Measurements from ENCODE around the gene UBR7.
A peak's percentile ranks its signal among the peaks of the same experiment; 100 is the strongest.
"Not testable (repeated sequence)": the region's sequence is repeated elsewhere in the genome, so short reads cannot be mapped to it uniquely, and the experiment has no call there.

Gene UBR7

GRCh38 chr14:93171376-93171775 lies 35.7 kb upstream of the UBR7 start:
- H3K9me3 ChIP-seq (ENCODE audit: control insufficient read depth, low read depth, low read length), result no peaks in the 10 kb centered on the region
- H3K27ac ChIP-seq (ENCODE audit: low read length), result no peak overlapping the region
- no peak overlapping the region for H3K4me3 ChIP-seq (ENCODE audit: low read length)
- no peaks in the 10 kb centered on the region for H3K4me1 ChIP-seq (ENCODE audit: control insufficient read depth, low read depth, low read length)
- no peaks in the 10 kb centered on the region for H3K27me3 ChIP-seq (ENCODE audit: control insufficient read depth, insufficient read depth, low read length)
- no peak overlapping the region for H3K9ac ChIP-seq (ENCODE audit: low read length)
- H3K36me3 ChIP-seq (ENCODE audit: control insufficient read depth, low read depth, low read length), result no peaks in the 10 kb centered on the region

DNA sequence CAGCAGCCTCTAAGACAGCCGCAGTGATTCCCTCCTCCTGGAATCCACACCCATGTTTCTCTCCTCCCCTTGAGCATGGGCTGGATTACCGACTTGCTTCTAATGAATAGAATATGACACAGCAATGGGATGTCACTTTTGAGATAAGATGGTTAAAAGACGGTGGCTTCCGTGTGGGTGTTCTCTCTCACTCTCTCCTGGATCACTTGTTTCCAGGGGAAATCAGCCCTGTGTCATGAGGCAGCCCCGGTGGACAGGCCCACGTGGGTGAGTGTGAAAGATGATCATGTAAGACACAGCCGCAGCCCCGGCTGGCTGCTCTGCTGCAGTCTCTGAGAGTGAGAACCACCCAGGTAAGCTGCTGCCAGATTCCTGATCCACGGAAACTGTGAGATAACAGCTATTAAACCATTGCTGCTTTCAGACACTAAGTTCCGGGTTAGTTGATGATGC lies 33.1 kb upstream of the UBR7 start:
- no peak overlapping the region for H3K4me3 ChIP-seq (ENCODE audit: low read length)
- no peaks in the 10 kb centered on the region for H3K4me1 ChIP-seq (ENCODE audit: control insufficient read depth, low read depth, low read length)
- H3K36me3 ChIP-seq (ENCODE audit: control insufficient read depth, low read depth, low read length), result no peaks in the 10 kb centered on the region
- no peaks in the 10 kb centered on the region for H3K27me3 ChIP-seq (ENCODE audit: control insufficient read depth, insufficient read depth, low read length)
- no peak overlapping the region for H3K27ac ChIP-seq (ENCODE audit: low read length)
- H3K9me3 ChIP-seq (ENCODE audit: control insufficient read depth, low read depth, low read length), result no peaks in the 10 kb centered on the region
- no peak overlapping the region for H3K9ac ChIP-seq (ENCODE audit: low read length)

GRCh38 chr14:93174731-93175130 lies 32.3 kb upstream of the UBR7 start:
- not testable (repeated sequence) for H3K27me3 ChIP-seq (ENCODE audit: control insufficient read depth, insufficient read depth, low read length); H3K4me3 ChIP-seq (ENCODE audit: low read length); H3K4me1 ChIP-seq (ENCODE audit: control insufficient read depth, low read depth, low read length); H3K9ac ChIP-seq (ENCODE audit: low read length); H3K9me3 ChIP-seq (ENCODE audit: control insufficient read depth, low read depth, low read length); H3K27ac ChIP-seq (ENCODE audit: low read length); H3K36me3 ChIP-seq (ENCODE audit: control insufficient read depth, low read depth, low read length)

DNA sequence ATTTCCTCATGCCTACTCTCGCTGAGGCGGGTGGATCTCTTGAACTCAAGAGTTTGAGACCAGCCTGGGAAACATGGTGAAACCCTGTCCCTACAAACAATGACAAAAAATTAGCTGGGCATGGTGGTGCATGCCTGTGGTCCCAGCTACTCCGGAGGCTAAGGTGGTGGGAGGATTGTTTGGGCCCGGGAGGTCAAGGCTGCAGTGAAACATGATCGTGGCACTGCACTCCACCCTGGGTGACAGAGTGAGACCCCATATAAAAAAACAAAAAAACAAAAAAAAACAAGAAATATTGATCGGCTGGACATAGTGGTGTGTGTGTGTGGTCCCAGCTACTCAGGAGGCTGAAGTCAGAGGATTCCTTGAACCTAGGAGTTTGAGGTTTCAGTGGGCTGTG lies 31.6 kb upstream of the UBR7 start:
- no peaks in the 10 kb centered on the region for H3K36me3 ChIP-seq (ENCODE audit: control insufficient read depth, low read depth, low read length)
- no peaks in the 10 kb centered on the region for H3K27me3 ChIP-seq (ENCODE audit: control insufficient read depth, insufficient read depth, low read length)
- no peaks in the 10 kb centered on the region for H3K4me1 ChIP-seq (ENCODE audit: control insufficient read depth, low read depth, low read length)
- H3K9me3 ChIP-seq (ENCODE audit: control insufficient read depth, low read depth, low read length), result no peaks in the 10 kb centered on the region
- no peak overlapping the region for H3K4me3 ChIP-seq (ENCODE audit: low read length)
- no peak overlapping the region for H3K9ac ChIP-seq (ENCODE audit: low read length)
- no peak overlapping the region for H3K27ac ChIP-seq (ENCODE audit: low read length)

DNA sequence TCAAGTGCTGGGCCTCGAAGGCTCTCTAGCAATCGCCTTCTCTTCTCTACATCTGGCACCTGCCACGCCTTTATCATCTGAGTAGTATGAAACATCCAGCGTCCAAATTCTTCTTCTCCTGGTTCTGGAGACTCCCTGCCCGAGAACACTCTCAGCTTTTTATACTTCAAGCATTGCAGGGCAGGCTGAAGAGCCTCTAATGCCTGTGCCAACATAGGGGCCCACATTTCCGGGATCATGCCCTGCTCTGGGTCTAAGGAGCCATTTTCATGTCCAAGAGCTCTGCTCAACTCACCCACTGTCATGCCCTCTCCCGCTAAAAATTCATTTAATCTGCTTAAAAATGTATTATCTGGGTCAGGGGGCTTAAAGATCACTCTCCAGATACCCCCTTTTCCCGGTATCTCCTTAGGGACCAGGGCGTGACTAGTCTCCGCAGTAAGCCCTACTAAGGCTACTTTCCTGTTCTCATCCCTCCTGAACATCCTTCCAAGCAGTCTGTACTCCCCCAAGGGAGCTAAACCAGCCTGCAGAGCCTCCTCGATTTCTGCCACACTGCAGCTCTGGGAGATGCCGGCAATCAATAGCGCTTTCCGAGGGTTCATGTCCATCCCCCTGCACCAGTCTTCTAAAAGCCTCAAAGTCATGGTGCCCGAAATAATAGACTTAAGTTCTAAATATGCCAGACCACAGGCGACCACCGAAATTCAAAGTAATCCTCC lies 23.3 kb upstream of the UBR7 start:
- Histone ChIP-seq H3K27me3 (ENCODE audit: control insufficient read depth, insufficient read depth, low read length) (no peaks in the 10 kb centered on the region), H3K9ac (ENCODE audit: low read length) (peak overlapping the region; percentile 80), H3K36me3 (ENCODE audit: control insufficient read depth, low read depth, low read length) (peaks cover 11% of the 10 kb centered on the region), H3K9me3 (ENCODE audit: control insufficient read depth, low read depth, low read length) (no peaks in the 10 kb centered on the region), H3K27ac (ENCODE audit: low read length) (no peak overlapping the region), H3K4me3 (ENCODE audit: low read length) (peak overlapping the region; percentile 91), H3K4me1 (ENCODE audit: control insufficient read depth, low read depth, low read length) (peaks cover 5% of the 10 kb centered on the region)

GRCh38 chr14:93184391-93185348 lies 22.4 kb upstream of the UBR7 start, which contains the start of the genes LYSET and MOAP1:
TSS of gene LYSET (plus strand) at chr14:93185317. CDS start at chr14:93185406, 89 bp downstream.
TSS of gene MOAP1 (minus strand) at chr14:93184897. CDS start at chr14:93184242, 655 bp downstream.
- Histone ChIP-seq H3K4me3 (ENCODE audit: low read length) (peak within 1 kb of the TSS; percentile 99), H3K9me3 (ENCODE audit: control insufficient read depth, low read depth, low read length) (no peaks in the 10 kb centered on the region), H3K27ac (ENCODE audit: low read length) (no peak within 1 kb of the TSS), H3K27me3 (ENCODE audit: control insufficient read depth, insufficient read depth, low read length) (no peaks in the 10 kb centered on the region), H3K9ac (ENCODE audit: low read length) (peak within 1 kb of the TSS; percentile 82), H3K4me1 (ENCODE audit: control insufficient read depth, low read depth, low read length) (peaks cover 5% of the 10 kb centered on the region), H3K36me3 (ENCODE audit: control insufficient read depth, low read depth, low read length) (peaks cover 16% of the 10 kb centered on the region)

DNA sequence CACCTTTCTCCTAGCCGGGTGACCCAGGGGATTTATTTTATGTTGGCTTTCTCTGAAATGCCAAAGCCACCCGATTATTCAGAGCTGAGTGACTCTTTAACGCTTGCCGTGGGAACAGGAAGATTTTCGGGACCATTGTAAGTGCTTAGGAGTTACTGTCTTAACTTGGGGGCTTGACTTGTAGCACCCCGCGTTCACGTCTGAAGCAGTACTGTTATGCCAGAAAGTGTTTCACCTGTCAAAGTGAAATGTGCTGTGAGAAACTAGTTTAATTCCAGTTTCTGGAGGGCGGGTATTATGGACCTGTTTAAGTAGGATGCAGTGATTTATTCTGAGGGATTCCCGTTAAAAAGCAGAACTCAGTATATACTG lies 21.7 kb upstream of the UBR7 start:
- Histone ChIP-seq H3K9ac (ENCODE audit: low read length) (peak overlapping the region; percentile 82), H3K4me1 (ENCODE audit: control insufficient read depth, low read depth, low read length) (peaks cover 5% of the 10 kb centered on the region), H3K4me3 (ENCODE audit: low read length) (peak overlapping the region; percentile 99), H3K27ac (ENCODE audit: low read length) (no peak overlapping the region), H3K27me3 (ENCODE audit: control insufficient read depth, insufficient read depth, low read length) (no peaks in the 10 kb centered on the region), H3K36me3 (ENCODE audit: control insufficient read depth, low read depth, low read length) (peaks cover 16% of the 10 kb centered on the region), H3K9me3 (ENCODE audit: control insufficient read depth, low read depth, low read length) (no peaks in the 10 kb centered on the region)

DNA sequence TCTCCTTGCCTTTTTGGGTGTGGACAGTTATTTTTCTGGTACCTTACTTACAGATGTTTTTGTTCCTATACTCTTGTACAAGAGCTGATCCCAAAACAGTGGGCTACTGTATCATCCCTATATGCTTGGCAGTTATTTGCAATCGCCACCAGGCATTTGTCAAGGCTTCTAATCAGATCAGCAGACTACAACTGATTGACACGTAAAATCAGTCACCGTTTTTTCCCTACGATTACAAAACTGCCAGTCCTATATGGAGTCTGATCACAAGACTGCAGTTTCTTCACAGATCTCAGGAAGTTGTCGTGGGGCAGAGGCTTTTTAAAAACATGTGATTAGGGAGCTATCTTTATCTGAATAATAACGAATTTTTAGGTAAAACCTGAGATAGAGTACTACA lies 20.6 kb upstream of the UBR7 start:
- H3K9ac ChIP-seq (ENCODE audit: low read length), result no peak overlapping the region
- H3K27ac ChIP-seq (ENCODE audit: low read length), result no peak overlapping the region
- peaks cover 5% of the 10 kb centered on the region for H3K4me1 ChIP-seq (ENCODE audit: control insufficient read depth, low read depth, low read length)
- no peak overlapping the region for H3K4me3 ChIP-seq (ENCODE audit: low read length)
- no peaks in the 10 kb centered on the region for H3K27me3 ChIP-seq (ENCODE audit: control insufficient read depth, insufficient read depth, low read length)
- no peaks in the 10 kb centered on the region for H3K9me3 ChIP-seq (ENCODE audit: control insufficient read depth, low read depth, low read length)
- H3K36me3 ChIP-seq (ENCODE audit: control insufficient read depth, low read depth, low read length), result peaks cover 16% of the 10 kb centered on the region

DNA sequence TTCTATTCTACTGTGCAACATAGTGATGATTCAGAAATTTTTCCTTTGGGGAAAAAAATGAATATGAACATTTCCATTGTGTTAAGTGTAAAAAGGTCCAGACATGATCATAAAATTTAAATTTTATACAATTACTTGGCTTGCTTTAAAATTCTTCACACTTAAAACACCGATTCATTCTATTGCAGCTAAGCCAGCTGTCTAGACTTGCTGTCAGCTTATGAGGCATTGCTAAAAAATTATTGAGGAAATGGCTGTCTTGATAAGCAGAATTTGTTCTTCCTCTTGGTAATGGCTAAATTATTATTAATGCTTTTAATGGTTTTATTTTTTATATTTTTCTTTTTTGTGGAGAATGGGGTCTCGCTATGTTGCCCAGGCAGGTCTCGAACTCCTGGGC lies 20.1 kb upstream of the UBR7 start:
- Histone ChIP-seq H3K27me3 (ENCODE audit: control insufficient read depth, insufficient read depth, low read length) (no peaks in the 10 kb centered on the region), H3K9ac (ENCODE audit: low read length) (no peak overlapping the region), H3K9me3 (ENCODE audit: control insufficient read depth, low read depth, low read length) (no peaks in the 10 kb centered on the region), H3K4me3 (ENCODE audit: low read length) (no peak overlapping the region), H3K27ac (ENCODE audit: low read length) (no peak overlapping the region), H3K36me3 (ENCODE audit: control insufficient read depth, low read depth, low read length) (peaks cover 16% of the 10 kb centered on the region), H3K4me1 (ENCODE audit: control insufficient read depth, low read depth, low read length) (peaks cover 5% of the 10 kb centered on the region)

GRCh38 chr14:93195316-93195999 lies 11.6 kb upstream of the UBR7 start:
- H3K27me3 ChIP-seq (ENCODE audit: control insufficient read depth, insufficient read depth, low read length), result no peaks in the 10 kb centered on the region
- H3K9ac ChIP-seq (ENCODE audit: low read length), result no peak overlapping the region
- H3K4me1 ChIP-seq (ENCODE audit: control insufficient read depth, low read depth, low read length), result no peaks in the 10 kb centered on the region
- H3K9me3 ChIP-seq (ENCODE audit: control insufficient read depth, low read depth, low read length), result no peaks in the 10 kb centered on the region
- no peak overlapping the region for H3K4me3 ChIP-seq (ENCODE audit: low read length)
- no peak overlapping the region for H3K27ac ChIP-seq (ENCODE audit: low read length)
- no peaks in the 10 kb centered on the region for H3K36me3 ChIP-seq (ENCODE audit: control insufficient read depth, low read depth, low read length)

DNA sequence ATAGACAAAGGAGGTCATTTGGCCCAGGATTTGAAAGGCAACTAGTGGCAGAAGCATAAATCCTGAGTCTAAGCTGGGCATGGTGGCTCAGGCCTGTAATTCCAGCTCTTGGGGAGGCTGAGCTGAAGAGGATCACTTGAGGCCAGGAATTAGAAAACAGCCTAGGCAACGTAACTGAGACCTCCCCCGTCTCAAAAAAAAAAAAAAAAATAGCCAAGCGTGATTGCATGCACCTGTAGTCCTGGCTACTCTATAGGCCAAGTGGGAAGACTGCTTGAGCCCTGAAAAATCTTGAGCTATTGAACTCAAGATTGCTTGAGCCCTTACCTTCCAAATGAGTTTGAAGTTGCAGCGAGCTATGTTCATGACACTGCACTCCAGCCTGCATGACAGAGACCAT lies 8.0 kb upstream of the UBR7 start:
- H3K4me1 ChIP-seq (ENCODE audit: control insufficient read depth, low read depth, low read length), result no peaks in the 10 kb centered on the region
- H3K4me3 ChIP-seq (ENCODE audit: low read length), result no peak overlapping the region
- no peaks in the 10 kb centered on the region for H3K9me3 ChIP-seq (ENCODE audit: control insufficient read depth, low read depth, low read length)
- no peaks in the 10 kb centered on the region for H3K27me3 ChIP-seq (ENCODE audit: control insufficient read depth, insufficient read depth, low read length)
- H3K36me3 ChIP-seq (ENCODE audit: control insufficient read depth, low read depth, low read length), result no peaks in the 10 kb centered on the region
- no peak overlapping the region for H3K27ac ChIP-seq (ENCODE audit: low read length)
- no peak overlapping the region for H3K9ac ChIP-seq (ENCODE audit: low read length)
